Memory B cell (primary cell): Measurements from ENCODE around the gene SBF1.
"Not testable (repeated sequence)": the region's sequence is repeated elsewhere in the genome, so short reads cannot be mapped to it uniquely, and the experiment has no call there.

ENCODE experiments used
- ATAC-seq: fragments of 150-1000 bp; cut with Tn5 transposase; 2 replicates; pipeline ENCODE4 v1.10.0; 2021; ENCODE audit warnings: low read depth, mild to moderate bottlenecking, moderate library complexity
- DNase-seq, 2 donors: peaks; one replicate each; pipeline ENCODE4 v3.0.0; 2022; ENCODE audit warnings: low spot score in 2 of 2
- H3K27ac Mint-ChIP-seq: one replicate; pipeline ENCODE4 v1.8.0; 2022; ENCODE audit warnings: mild to moderate bottlenecking, moderate library complexity, mixed read lengths
- H3K27me3 Mint-ChIP-seq: one replicate; pipeline ENCODE4 v1.8.0; 2022; ENCODE audit warnings: mixed read lengths
- H3K36me3 Mint-ChIP-seq: one replicate; pipeline ENCODE4 v1.8.0; 2022; ENCODE audit warnings: mild to moderate bottlenecking, mixed read lengths
- H3K4me1 Mint-ChIP-seq: one replicate; pipeline ENCODE4 v1.8.0; 2022; ENCODE audit warnings: mixed read lengths
- H3K4me3 Mint-ChIP-seq: one replicate; pipeline ENCODE4 v1.8.0; 2022; ENCODE audit warnings: mild to moderate bottlenecking, moderate library complexity, mixed read lengths
- H3K9me3 Mint-ChIP-seq: one replicate; pipeline ENCODE4 v1.8.0; 2022; ENCODE audit warnings: mixed read lengths

The SBF1 gene, protein sequence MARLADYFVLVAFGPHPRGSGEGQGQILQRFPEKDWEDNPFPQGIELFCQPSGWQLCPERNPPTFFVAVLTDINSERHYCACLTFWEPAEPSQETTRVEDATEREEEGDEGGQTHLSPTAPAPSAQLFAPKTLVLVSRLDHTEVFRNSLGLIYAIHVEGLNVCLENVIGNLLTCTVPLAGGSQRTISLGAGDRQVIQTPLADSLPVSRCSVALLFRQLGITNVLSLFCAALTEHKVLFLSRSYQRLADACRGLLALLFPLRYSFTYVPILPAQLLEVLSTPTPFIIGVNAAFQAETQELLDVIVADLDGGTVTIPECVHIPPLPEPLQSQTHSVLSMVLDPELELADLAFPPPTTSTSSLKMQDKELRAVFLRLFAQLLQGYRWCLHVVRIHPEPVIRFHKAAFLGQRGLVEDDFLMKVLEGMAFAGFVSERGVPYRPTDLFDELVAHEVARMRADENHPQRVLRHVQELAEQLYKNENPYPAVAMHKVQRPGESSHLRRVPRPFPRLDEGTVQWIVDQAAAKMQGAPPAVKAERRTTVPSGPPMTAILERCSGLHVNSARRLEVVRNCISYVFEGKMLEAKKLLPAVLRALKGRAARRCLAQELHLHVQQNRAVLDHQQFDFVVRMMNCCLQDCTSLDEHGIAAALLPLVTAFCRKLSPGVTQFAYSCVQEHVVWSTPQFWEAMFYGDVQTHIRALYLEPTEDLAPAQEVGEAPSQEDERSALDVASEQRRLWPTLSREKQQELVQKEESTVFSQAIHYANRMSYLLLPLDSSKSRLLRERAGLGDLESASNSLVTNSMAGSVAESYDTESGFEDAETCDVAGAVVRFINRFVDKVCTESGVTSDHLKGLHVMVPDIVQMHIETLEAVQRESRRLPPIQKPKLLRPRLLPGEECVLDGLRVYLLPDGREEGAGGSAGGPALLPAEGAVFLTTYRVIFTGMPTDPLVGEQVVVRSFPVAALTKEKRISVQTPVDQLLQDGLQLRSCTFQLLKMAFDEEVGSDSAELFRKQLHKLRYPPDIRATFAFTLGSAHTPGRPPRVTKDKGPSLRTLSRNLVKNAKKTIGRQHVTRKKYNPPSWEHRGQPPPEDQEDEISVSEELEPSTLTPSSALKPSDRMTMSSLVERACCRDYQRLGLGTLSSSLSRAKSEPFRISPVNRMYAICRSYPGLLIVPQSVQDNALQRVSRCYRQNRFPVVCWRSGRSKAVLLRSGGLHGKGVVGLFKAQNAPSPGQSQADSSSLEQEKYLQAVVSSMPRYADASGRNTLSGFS (N-terminal part only)

DNA sequence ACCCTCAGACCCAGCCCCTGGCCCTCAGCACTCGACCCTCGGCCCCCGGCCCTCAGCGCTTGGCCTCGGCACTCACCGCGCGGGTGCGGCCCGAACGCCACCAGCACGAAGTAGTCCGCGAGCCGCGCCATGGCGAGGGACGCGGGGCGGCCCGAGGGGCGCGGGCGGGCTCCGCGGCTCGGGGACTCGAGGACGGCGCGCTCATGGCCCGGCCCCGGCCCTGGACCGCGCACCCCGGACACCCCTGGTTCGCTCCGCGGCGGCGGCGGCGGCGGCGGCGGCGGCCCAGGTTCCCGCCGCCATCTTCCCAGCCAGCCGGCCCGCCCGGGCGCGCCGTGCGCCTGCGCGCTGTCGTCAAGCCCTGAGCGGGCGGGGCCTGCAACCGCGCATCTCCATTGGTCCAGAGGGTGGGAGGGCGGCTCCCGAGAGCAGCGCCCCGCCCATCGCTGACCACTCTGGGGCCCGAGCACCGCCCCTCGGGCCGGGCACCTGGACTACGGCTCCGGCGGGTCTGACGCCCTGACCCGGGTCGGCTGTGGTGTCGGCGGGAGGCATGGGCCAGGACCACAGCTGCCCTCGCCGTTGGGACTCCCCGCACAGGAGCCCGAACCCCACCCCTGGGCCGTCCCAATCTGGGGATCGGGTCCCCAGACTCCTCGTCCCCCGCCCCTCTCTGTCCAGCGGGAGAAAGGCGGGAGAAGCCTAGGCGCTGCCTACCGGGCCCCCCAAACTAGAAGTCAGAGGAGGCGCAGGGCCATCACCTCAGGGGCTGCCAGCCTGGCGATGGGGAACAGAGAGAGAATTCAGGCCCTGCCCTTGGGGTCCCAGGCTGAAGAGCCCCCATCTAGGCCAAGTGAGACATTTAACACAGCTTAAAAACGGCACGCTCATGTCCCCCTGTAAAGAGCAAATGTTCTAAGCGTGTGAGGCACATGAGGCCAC, at the start of gene SBF1:
Gene SBF1, minus strand, starts transcription at position 326 of the 942 bp plus-strand sequence. Its CDS starts 195 bp downstream, at position 131.
- DNase-seq: peak; percentile 84 to 89
- H3K4me1 Mint-ChIP-seq: peaks cover 36% of the 10 kb centered on the region
- H3K9me3 Mint-ChIP-seq: no peaks in the 10 kb centered on the region
- H3K27ac Mint-ChIP-seq: peak within 1 kb of the TSS; percentile 84
- H3K4me3 Mint-ChIP-seq: peak within 1 kb of the TSS; percentile 88
- H3K36me3 Mint-ChIP-seq: no peaks in the 10 kb centered on the region
- H3K27me3 Mint-ChIP-seq: no peaks in the 10 kb centered on the region
- peak; percentile 77 for ATAC-seq

DNA sequence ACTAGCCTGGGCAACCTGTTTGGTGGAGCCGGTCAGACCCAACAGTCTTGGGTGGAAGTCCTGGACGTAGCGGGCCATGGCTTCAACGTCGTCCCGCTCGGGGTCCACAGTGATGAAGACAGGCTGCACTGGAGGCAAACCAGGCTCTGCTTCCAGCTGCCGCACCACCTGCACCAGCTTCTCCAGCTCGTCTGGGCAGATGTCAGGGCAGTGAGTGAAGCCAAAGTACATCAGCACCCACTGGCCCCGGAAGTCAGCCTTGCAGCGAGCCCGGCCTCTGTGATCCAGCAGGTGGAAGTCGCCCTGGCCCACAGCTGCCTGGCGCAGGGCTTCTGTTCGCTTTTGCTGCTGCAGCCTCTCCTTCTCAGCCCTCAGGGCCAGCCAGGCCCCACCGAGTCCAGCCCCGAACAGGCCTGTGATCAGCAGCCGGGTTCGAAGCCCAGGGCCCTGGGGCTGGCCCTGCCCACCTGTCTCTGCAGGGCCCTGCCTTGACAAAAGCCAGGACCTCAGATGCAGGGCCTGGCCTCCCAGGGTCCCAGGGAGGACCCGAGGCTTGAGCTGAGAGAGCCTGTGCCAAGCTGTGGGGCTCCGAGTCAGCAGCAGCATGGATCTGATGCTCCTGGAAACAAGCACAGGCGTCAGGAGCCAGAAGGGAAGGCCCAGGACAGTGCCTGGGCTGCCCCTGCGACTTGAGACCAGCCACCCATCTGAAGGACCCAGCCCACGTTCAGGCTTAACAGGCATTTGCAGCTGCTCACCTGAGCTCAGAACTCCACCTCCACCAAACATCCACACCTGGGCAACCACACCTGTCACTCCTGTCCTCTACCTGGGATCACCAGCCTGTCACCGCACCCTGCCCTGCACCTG, 49.2 kb upstream of the SBF1 start:
- peak overlapping the region; percentile 95 for H3K27ac Mint-ChIP-seq
- no peaks in the 10 kb centered on the region for H3K27me3 Mint-ChIP-seq
- H3K9me3 Mint-ChIP-seq: no peaks in the 10 kb centered on the region
- peak overlapping the region; percentile 88 for H3K4me3 Mint-ChIP-seq
- ATAC-seq (no peak), DNase-seq (peak in 1 of 2 donors; percentile 20)
- H3K36me3 Mint-ChIP-seq: peaks cover 5% of the 10 kb centered on the region
- H3K4me1 Mint-ChIP-seq: peaks cover 24% of the 10 kb centered on the region

DNA sequence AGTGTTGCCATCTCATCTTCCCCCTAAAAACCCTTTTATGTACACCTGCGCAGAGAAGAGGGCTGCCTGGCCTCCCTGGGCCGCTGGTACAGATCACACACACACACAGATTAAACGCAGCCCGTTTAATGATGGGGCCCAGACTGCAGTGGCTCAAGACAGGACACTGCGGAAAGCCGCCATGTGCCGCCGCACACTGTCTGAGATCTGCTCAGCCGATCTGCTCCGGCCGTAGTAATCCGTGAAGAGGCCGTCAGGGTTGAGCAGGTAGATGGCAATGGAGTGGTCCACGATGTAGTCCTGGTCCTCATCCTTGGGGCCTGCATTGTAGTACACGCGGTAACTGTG, 48.6 kb upstream of the SBF1 start:
- no peaks in the 10 kb centered on the region for H3K9me3 Mint-ChIP-seq
- no peak for ATAC-seq
- no peak for DNase-seq
- H3K27ac Mint-ChIP-seq: no peak overlapping the region
- H3K4me1 Mint-ChIP-seq: peaks cover 21% of the 10 kb centered on the region
- peaks cover 5% of the 10 kb centered on the region for H3K36me3 Mint-ChIP-seq
- peak overlapping the region; percentile 5 for H3K4me3 Mint-ChIP-seq
- no peaks in the 10 kb centered on the region for H3K27me3 Mint-ChIP-seq

DNA sequence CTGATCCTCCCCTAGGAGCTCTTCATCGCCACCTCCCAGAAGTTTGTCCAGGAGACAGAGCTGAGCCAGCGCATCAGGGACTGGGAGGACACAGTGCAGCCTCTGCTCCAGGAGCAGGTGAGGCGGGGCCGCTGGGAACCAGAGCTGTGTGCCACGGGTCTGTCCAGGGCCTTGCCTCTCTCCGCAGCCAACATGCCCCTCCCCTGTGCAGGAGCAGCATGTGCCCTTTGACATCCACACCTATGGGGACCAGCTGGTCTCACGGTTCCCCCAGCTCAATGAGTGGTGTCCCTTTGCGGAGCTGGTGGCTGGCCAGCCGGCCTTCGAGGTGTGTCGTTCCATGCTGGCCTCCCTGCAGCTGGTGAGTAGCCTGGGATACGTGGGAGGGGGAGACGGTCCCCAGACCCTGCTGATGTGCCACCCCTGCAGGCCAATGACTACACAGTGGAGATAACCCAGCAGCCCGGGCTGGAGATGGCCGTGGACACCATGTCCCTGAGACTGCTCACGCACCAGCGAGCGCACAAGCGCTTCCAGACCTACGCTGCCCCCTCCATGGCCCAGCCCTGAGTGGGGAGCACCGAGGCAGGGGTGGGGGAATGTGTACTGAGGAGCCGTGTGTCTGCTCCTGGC, 48.1 kb upstream of the SBF1 start:
- peaks cover 20% of the 10 kb centered on the region for H3K4me1 Mint-ChIP-seq
- H3K27ac Mint-ChIP-seq: no peak overlapping the region
- DNase-seq (no peak), ATAC-seq (no peak)
- peak overlapping the region; percentile 5 for H3K4me3 Mint-ChIP-seq
- H3K27me3 Mint-ChIP-seq: no peaks in the 10 kb centered on the region
- H3K9me3 Mint-ChIP-seq: no peaks in the 10 kb centered on the region
- H3K36me3 Mint-ChIP-seq: peaks cover 5% of the 10 kb centered on the region

DNA sequence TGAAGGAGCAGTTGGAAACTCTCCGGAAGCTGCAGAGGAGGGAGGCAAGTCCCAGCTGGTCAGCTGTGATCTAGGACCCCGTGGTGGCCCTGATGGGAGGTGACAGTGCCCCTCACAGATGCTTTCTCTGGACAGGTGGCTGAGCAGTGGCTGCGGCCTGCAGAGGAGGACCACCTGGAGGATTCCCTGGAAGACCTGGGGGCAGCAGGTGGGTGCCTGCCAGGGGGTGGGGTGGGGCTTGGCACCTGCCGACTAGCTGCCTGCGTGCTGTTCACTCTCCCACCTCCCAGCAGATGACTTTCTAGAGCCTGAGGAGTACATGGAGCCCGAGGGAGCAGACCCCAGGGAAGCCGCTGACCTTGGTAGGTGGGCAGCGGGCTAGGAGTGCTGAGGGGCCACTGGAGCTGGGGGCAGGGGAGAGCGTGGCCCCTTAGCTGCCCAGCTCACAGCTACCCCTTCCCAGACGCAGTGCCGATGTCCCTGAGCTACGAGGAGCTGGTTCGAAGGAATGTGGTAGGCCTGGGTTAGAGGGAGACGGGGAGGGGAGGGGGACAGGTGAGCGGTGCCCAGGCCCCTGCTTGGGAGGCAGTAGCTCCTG, 47.5 kb upstream of the SBF1 start:
- peaks cover 5% of the 10 kb centered on the region for H3K36me3 Mint-ChIP-seq

DNA sequence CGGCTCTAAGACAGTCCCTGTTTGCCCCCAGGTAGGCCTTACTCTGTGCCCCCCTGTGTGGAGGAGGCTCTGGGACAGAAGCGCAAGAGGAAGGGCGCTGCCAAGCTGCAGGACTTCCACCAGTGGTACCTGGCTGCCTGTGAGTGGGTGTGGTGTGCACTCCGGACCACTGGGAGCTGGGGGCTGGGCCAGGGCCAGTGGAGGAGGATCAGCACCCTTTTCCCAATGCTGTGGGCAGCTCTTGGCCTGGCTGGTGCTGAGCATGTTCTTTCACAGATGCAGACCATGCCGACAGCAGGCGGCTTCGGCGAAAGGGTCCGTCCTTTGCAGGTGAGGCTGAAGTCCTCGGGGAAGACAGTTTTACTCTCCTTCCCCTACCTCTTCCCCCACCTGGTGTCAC, 46.9 kb upstream of the SBF1 start:
- no peaks in the 10 kb centered on the region for H3K27me3 Mint-ChIP-seq
- DNase-seq (no peak), ATAC-seq (no peak)
- peaks cover 9% of the 10 kb centered on the region for H3K4me1 Mint-ChIP-seq
- H3K36me3 Mint-ChIP-seq: peaks cover 5% of the 10 kb centered on the region
- H3K9me3 Mint-ChIP-seq: no peaks in the 10 kb centered on the region
- H3K27ac Mint-ChIP-seq: no peak overlapping the region
- H3K4me3 Mint-ChIP-seq: no peak overlapping the region

More for the DNA sequence above, 47.5 kb upstream of the SBF1 start:
- no peak overlapping the region for H3K4me3 Mint-ChIP-seq
- no peak for ATAC-seq
- no peak for DNase-seq
- H3K4me1 Mint-ChIP-seq: peaks cover 15% of the 10 kb centered on the region
- no peak overlapping the region for H3K27ac Mint-ChIP-seq
- H3K9me3 Mint-ChIP-seq: no peaks in the 10 kb centered on the region
- H3K27me3 Mint-ChIP-seq: no peaks in the 10 kb centered on the region

DNA sequence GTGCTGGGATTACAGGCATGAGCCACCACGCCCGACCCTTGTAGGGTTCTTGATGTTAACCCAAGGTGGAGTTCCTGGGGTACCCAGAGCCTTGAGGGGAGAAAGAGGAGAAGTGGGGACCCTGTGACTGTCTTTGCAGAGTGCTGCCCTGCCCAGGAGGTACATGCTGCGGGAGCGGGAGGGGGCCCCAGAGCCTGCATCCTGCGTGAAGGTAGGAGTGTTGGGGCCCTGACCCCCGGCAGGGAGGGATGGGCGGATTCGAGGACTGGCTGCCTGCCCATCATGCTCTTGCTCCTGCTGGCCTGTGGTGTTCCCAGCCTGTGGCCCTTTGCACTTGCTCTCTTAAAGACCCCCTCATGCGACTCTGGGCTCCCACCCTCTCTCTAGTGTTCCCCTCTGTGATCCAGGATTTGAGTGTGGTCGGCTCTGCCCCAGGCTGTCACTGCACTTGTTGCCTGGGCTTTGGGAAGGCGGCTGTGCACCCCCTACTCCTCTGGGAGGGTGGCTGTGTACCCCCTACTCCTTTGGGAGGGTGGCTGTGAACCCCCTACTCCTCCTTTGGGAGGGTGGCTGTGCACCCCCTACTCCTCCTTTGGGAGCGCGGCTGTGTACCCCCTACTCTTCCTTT, 46.1 kb upstream of the SBF1 start:
- H3K9me3 Mint-ChIP-seq: no peaks in the 10 kb centered on the region
- no peaks in the 10 kb centered on the region for H3K27me3 Mint-ChIP-seq
- H3K36me3 Mint-ChIP-seq: peaks cover 5% of the 10 kb centered on the region

DNA sequence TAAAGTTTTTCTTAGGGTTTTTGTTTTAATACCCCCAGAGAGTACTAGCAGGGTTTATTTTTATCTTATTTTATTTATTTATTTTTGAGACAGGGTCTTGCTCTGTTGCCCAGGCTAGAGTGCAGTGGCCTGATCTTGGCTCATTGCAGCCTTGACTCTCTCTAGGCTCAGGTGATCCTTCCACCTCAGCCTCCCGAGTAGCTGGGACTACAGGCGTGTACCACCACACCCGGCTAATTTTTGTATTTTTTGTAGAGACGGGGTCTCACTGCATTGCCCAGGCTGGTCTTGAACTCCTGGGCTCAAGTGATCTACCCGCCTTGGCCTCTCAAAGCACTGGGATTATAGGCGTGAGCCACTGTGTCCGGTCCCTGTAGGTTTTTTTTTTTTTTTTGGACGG, 45.3 kb upstream of the SBF1 start:
- H3K4me3 Mint-ChIP-seq, H3K9me3 Mint-ChIP-seq, ATAC-seq, H3K27me3 Mint-ChIP-seq, H3K27ac Mint-ChIP-seq, H3K36me3 Mint-ChIP-seq, DNase-seq: not testable (repeated sequence)
- H3K4me1 Mint-ChIP-seq: peaks cover 10% of the 10 kb centered on the region

More for the DNA sequence above, 46.1 kb upstream of the SBF1 start:
- H3K4me1 Mint-ChIP-seq: peaks cover 8% of the 10 kb centered on the region
- DNase-seq (no peak), ATAC-seq (no peak)
- no peak overlapping the region for H3K4me3 Mint-ChIP-seq
- no peak overlapping the region for H3K27ac Mint-ChIP-seq

DNA sequence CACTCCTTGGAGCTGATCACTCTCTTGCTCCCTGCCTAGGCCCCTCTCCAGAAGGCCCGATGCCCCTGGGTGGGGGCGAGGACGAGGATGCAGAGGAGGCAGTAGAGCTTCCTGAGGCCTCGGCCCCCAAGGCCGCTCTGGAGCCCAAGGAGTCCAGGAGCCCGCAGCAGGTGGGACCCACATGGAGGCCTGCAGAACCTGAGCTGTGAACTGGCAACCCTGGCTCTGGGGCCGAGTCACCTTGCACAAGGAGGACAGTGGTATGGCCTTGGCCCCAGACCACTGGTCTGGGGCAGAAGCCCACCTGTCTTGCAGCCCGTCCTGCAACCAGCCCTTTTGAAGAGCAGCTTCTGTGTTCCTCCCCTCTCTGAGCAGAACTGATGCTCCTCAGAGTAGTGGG, 44.3 kb upstream of the SBF1 start:
- no peak overlapping the region for H3K4me3 Mint-ChIP-seq
- peaks cover 14% of the 10 kb centered on the region for H3K36me3 Mint-ChIP-seq
- DNase-seq (no peak), ATAC-seq (no peak)
- H3K9me3 Mint-ChIP-seq: no peaks in the 10 kb centered on the region
- no peaks in the 10 kb centered on the region for H3K27me3 Mint-ChIP-seq
- H3K27ac Mint-ChIP-seq: no peak overlapping the region
- H3K4me1 Mint-ChIP-seq: peaks cover 8% of the 10 kb centered on the region

DNA sequence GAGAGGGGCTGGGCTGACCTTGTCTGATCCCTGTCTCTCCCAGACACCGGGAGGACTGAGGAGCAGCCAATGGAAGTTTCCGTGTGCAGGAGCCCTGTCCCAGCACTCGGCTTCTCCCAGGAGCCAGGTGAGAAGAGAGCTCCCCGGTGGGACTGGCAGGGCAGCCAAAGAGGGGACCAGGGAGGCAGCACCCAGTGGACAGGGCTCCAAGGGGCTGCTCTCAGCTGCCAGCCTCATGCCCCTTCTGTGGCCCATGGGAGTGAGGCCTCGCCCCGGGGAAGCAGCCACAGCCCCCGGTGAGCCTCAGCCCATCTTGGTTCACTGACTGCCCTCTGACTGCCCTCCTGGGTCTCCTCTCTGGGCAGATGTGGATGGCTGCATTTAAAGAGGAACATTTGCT, 43.8 kb upstream of the SBF1 start:
- H3K4me3 Mint-ChIP-seq: no peak overlapping the region
- peaks cover 8% of the 10 kb centered on the region for H3K4me1 Mint-ChIP-seq
- H3K9me3 Mint-ChIP-seq: no peaks in the 10 kb centered on the region
- DNase-seq (no peak), ATAC-seq (no peak)
- H3K27ac Mint-ChIP-seq: no peak overlapping the region
- peaks cover 14% of the 10 kb centered on the region for H3K36me3 Mint-ChIP-seq
- no peaks in the 10 kb centered on the region for H3K27me3 Mint-ChIP-seq

DNA sequence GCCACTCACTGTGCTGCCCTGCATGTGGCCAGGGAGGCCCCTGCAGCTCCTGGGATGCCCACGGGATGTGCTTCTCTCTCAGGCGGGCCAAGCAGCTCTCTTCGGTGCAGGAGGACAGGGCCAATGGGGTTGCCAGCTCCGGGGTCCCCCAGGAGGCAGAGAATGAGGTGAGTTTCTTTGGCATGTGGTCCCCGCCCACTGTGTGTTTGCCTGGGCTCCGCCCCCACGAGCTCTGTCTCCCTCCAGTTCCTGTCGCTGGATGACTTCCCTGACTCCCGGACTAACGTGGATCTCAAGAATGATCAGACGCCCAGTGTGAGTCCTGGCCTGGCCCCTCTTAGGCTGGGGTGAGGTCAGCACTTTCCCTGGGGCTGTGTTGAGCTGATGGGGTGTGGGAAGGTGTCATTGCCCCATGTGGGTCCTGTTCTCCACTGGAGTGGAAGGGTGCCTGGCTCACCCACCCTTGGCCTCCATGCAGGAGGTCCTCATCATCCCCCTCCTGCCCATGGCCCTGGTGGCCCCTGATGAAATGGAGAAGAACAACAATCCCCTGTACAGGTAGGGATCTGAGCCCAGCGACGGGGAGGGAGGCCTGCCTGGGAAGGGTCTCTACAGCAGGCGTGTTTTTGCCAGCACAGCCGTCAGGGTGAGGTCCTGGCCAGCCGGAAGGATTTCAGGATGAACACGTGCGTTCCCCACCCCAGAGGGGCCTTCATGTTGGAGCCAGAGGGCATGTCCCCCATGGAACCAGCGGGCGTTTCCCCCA, 42.8 kb upstream of the SBF1 start:
- Mint-ChIP-seq H3K27ac (peak overlapping the region; percentile 50), H3K27me3 (no peaks in the 10 kb centered on the region), H3K4me1 (peaks cover 8% of the 10 kb centered on the region), H3K9me3 (no peaks in the 10 kb centered on the region), H3K36me3 (peaks cover 14% of the 10 kb centered on the region), H3K4me3 (no peak overlapping the region)
- ATAC-seq: no peak
- no peak for DNase-seq
